Vagina (tissue), 2 donors: ENCODE data around the gene PAPLN.

Experiments
- CTCF ChIP-seq, 3 experiments: fragments of 450-650 bp in 2 of 3; fragments of 200-600 bp in 1 of 3; sonication (generic) in 1 of 3; IDR thresholded peaks; one replicate each; pipeline ENCODE4 v1.5.1; 2017 to 2019; ENCODE audit warnings: antibody characterized with exemption in 3 of 3, mild to moderate bottlenecking in 2 of 3, moderate library complexity in 2 of 3
- POLR2A ChIP-seq, 2 donors: fragments of 450-650 bp; IDR thresholded peaks; one replicate each; pipeline ENCODE4 v1.6.1; 2017; ENCODE audit warnings: antibody characterized with exemption in 2 of 2, mild to moderate bottlenecking in 2 of 2, moderate library complexity in 2 of 2
- POLR2AphosphoS5 ChIP-seq, 2 donors: sonication (generic); formaldehyde crosslinking; IDR thresholded peaks; one replicate each; pipeline ENCODE4 v1.9.0; 2017; ENCODE audit warnings: antibody characterized with exemption in 2 of 2, mild to moderate bottlenecking in 2 of 2, low read depth in 1 of 2; ENCODE audit not compliant: insufficient read depth in 1 of 2

- TF ChIP-seq POLR2A (IDR thresholded peaks at IDR 0.05) (no peak), CTCF (IDR thresholded peaks at IDR 0.05) (no peak), POLR2AphosphoS5 (IDR thresholded peaks at IDR 0.05; ENCODE audit: insufficient read depth in 1 of 2, low read depth in 1 of 2) (no peak)
Measured at GRCh38 chr14:73232984-73233383, 4.3 kb upstream of the PAPLN start.
